NOMO-1 treated with dmso at 0.1 percent for 144 hours (cell line): ENCODE data around the gene ZKSCAN8.
A peak's percentile ranks its signal among the peaks of the same experiment; 100 is the strongest.
"Not testable (repeated sequence)": the region's sequence is repeated elsewhere in the genome, so short reads cannot be mapped to it uniquely, and the experiment has no call there.

Experiments used
- DNase-seq: peaks from one replicate; lab custom pipeline; 2025; ENCODE audit not compliant: unreplicated experiment; lab: John Stamatoyannopoulos, UW

Gene ZKSCAN8

DNA sequence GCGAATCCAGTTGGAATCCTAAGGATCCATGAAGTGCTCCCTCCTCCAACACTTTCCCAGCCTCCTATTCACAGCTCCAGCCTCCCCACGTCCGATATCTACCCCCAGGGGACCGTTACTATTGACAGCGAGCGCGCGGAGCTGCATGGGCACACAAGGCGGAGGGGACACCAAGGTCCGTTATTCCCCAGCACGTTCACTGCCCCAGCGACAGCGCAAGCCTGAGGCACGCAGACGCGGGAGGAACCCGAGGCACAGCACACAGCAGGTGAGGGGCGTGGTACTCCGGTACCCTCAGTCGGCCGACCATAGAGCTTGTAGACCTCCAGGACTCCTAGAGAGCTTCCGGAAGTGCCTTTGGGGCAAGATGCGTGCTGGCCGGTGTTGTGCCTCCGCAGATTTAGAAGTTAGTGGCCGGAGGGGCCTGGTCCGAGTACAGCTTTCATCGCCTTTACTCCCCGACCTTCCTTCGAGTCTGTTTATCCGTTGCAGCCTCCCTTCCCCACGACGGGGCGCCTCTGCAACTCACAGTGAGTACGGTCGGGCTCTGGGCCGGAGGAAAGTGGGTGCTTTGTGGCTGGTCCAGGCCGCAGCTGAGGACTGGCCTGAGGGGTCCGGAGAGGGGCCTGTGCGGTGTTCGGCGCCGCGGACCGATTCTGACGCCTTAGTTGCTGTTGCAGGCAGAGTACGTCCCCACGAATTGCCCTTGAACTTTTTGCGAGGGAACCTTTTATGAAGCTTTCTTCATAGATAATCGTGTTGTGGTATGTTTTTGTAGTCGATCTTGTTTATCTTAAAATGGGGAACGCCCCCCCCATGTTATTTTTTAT, at the start of gene ZKSCAN8:
Gene ZKSCAN8, plus strand, starts transcription at position 384 of the 830 bp plus-strand sequence. CDS start 6,525 bp downstream, outside the sequence.
- DNase-seq = peak; percentile 69

DNA sequence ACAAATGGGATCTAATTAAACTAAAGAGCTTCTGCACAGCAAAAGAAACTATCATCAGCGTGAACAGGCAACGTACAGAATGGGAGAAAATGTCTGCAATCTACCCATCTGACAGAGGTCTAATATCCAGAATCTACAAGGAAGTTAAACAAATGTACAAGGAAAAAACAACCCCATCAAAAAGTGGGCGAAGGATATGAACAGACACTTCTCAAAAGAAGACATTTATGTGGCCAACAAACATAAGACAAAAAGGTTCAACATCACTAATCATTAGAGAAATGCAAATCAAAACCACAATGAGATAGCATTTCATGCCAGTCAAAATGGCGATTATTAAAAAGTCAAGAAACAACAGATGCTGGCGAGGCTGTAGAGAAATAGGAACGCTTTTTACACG, 39.5 kb upstream of the ZKSCAN8 start:
- not testable (repeated sequence) for DNase-seq

- not testable (repeated sequence) for DNase-seq
These were observed 39.0 kb upstream of the ZKSCAN8 start for GRCh38 chr6:28102699-28103098.

GRCh38 chr6:28104392-28105244, 37.1 kb upstream of the ZKSCAN8 start:
- DNase-seq = peak; percentile 87

DNA sequence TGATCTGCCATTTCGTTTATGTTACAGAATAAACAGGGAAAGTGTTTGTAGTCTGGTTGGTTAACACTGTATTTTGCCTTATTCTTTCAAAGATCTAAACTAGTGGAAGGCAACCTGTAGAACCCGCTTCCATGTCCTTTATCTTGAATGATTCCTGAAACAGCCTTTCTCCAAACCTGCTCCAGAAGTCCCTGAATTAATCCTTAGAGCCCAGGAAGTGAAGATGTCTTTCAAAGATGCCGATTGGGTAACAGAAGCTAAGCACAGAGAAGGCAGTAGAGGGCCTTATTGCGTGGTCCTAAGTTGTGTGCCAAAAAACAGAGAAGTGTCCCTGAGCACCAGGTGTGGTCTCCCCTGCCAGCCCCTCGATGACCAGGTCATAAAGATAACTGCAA, 36.4 kb upstream of the ZKSCAN8 start:
- peak; percentile 39 for DNase-seq

- DNase-seq = no peak
These were observed 34.2 kb upstream of the ZKSCAN8 start for GRCh38 chr6:28107506-28107905.

- no peak for DNase-seq
These were observed 29.7 kb upstream of the ZKSCAN8 start for GRCh38 chr6:28111964-28112363.

DNA sequence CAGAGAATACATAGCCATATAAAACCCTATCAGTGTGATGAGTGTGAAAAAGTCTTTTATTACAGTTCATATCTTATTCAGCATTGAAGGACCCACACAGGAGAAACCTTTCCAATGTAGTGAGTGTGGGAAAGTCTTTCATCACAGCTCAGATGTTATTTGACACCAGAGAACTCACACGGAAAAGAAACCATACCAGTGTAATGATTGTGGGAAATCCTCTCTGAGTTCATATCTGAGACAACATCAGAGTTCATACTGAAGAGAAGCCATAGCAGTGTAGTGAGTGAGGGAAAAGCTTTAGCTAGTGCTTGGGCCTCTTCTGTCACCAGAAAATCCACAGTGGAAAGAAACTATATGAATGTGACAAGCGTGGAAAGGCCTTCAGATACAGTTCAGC, 25.9 kb upstream of the ZKSCAN8 start:
- no peak for DNase-seq

DNA sequence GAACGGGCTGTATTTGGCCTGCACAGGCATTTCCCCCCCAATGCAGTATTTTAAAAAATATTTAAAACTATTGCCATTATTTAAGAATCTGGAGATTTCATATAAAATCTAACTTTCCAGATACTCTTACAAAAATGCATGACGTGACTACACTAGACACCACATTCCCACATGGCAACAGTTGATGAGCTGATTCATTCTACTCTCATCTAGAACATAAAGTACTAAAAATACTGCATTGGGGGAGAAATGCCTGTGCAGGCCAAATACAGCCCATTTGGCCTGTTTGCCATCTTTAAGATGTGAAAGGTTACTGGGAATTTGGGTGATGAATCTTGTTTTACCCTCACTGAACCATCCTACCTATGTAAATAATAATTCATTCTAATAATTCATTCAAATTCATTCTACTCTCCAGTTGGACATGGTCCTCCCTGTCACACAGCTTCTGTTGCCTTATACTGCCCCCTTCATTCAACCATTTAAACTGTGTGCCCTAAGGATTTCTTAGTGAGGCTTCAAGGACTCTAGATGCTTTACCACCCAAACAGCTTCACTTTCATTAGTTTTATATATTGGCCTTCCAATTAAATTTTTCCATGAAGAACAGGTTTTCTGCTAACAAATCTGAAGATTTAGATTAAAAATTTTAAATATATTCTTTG, 24.2 kb upstream of the ZKSCAN8 start:
- DNase-seq = no peak

- no peak for DNase-seq
These were observed 23.5 kb upstream of the ZKSCAN8 start for GRCh38 chr6:28118217-28118616.

- no peak for DNase-seq
These were observed 19.8 kb upstream of the ZKSCAN8 start for GRCh38 chr6:28121876-28122275.

GRCh38 chr6:28122283-28122682, 19.4 kb upstream of the ZKSCAN8 start:
- DNase-seq = not testable (repeated sequence)

DNA sequence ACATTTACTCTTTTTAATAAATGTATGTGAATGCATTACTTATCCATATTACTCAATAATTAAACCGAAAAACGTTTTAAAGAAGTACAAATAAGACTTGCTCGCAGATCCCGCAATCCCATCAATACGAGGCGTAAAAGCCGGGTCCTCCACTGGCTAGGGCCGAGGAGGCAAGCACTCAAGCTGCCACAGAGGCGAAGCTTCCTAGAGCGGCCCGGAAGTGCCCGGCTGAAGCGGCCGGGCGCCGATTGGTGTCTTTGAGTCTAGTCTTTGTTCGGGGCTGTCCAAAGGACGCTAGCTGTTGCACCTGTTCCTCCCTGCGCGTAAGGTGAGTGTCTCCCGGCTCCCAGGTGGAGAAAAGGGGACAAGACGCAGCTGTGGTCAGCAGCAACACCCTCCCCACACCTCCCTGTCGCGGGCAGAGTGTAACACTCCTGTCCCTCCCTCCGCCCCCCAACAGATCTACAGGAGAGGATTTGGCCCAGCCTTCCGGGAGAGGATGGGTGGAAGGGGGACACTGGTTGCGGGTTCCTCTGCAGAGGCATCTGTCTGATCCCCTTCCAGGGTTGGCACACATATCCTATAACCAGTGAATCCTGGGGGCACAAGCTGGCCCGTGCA, 17.2 kb upstream of the ZKSCAN8 start, which contains the start of gene ZSCAN16:
Gene ZSCAN16, plus strand, starts transcription at position 260 of the 621 bp plus-strand sequence. CDS start 835 bp downstream, outside the sequence.
- peak; percentile 73 for DNase-seq

DNA sequence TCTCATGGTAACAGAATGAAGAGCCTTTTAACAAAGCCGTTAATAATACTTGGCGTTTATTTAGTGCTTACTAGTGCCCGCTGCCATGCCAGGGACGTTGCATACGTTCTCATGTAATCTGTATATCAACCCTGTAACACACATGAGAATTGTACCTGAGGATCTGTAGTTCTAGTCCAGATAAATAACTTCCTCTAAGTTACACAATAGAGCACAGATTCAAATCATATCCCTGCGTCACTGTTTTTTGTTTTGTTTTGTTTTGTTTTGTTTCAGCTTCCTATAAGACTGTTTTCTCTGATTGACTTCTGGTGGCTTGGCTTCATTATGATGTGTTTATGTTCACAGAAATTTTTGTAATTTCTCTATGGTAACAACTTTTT, 16.7 kb upstream of the ZKSCAN8 start:
- DNase-seq = no peak

- no peak for DNase-seq
These were observed 16.3 kb upstream of the ZKSCAN8 start for GRCh38 chr6:28125401-28125800.

- DNase-seq = peak; percentile 12
These were observed 7.7 kb upstream of the ZKSCAN8 start for GRCh38 chr6:28134015-28134414.

DNA sequence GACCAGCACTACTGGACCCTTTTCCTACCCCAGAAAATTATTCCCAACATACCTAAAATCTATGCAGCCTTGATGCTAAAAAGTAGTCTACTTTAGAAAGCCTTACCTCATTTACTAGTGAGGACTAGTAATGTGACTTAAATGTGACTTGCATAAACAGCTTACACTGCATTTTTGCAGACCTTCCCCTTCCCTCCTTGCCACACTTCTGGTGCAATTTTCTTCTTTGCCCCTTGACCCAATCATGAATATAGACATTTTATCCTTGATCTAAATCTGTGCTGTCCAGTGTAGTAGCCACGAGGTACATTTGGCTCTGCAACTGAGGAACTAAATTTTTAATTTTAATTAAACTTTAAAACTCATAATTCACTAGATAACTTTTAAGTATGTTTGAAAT, 7.0 kb upstream of the ZKSCAN8 start:
- DNase-seq = no peak

GRCh38 chr6:28135393-28135792, 6.3 kb upstream of the ZKSCAN8 start:
- no peak for DNase-seq

DNA sequence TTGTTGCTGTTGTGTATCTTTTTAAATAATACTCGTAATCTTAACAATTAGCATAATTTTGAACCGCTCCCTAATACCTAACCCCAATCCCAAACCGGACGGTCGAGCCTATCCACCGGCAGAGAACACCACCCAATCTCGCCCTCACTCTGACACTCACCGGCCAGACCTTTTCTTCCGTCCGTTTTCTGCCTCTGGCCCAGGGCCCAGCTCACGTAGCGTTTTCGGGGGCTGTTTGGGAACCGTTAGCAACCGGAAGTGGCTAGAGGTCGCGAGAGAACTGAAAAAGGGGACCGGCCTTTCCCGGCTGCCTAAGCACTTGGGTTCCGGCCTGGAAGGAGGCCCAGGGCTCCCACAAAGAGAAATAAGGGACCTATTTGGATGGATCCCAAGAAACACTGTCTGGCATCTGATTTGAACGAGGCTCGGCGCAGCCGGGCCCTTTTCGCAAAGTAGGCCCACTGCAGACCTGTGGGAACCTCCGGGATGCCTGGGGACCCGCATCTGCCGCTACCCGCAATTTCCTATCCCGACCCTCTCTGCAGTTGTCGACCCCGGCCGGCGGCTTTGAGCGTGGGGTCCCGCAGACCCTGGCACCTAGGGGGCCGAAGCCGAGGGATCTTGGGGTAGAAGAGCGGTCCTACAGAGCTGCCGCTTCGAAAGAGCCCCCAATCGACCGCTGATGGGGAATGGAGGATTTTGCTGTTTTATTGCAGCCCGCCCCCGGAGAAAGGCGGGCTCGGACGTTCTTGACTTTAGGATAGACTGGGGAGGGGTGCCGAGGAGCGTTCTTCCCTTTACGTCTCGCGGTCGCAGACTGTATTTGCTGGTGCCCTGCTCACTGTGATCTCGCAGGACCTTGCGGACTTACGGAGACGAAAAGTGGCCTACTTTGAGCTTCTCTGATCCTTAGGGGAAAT, 4.8 kb upstream of the ZKSCAN8 start:
- peak; percentile 74 for DNase-seq

- DNase-seq = no peak
These were observed 4.1 kb upstream of the ZKSCAN8 start for GRCh38 chr6:28137505-28137981.
